ENCODE measurements around the gene DGKA. TPM values are rescaled to one million over a fixed set of nuclear protein-coding genes. Genes with fewer than 3 reads are reported as not detected.

Gene DGKA
- total RNA-seq, 2 donors from 2014 or later, result 81.9 to 168 TPM

GRCh38 chr12:55935738-55936151, 4.8 kb downstream of the DGKA start:
- H3K4me1 Mint-ChIP-seq (ENCODE audit: low read depth in 2 of 2), result peaks cover 37 to 52% of the 10 kb centered on the region in 2 donors
- no peak overlapping the region for H3K4me3 Mint-ChIP-seq
- no peak for DNase-seq (ENCODE audit: low spot score)
- no peaks in the 10 kb centered on the region for H3K27me3 Mint-ChIP-seq
- peak overlapping the region in 1 of 2 donors; percentile 28 for H3K27ac Mint-ChIP-seq
- ATAC-seq, result no peak
- peaks cover 16% of the 10 kb centered on the region for H3K36me3 Mint-ChIP-seq
- no peaks in the 10 kb centered on the region for H3K9me3 Mint-ChIP-seq

- no peak overlapping the region for H3K4me3 Mint-ChIP-seq
- no peak for DNase-seq (ENCODE audit: low spot score)
- no peaks in the 10 kb centered on the region for H3K27me3 Mint-ChIP-seq
- H3K9me3 Mint-ChIP-seq, result no peaks in the 10 kb centered on the region
- ATAC-seq, result no peak
- peaks cover 23 to 34% of the 10 kb centered on the region in 2 donors for H3K4me1 Mint-ChIP-seq (ENCODE audit: low read depth in 2 of 2)
- peaks cover 21% of the 10 kb centered on the region for H3K36me3 Mint-ChIP-seq
- peak overlapping the region in 1 of 2 donors; percentile 49 for H3K27ac Mint-ChIP-seq
Observed at GRCh38 chr12:55937981-55938380, 7.0 kb downstream of the DGKA start.

GRCh38 chr12:55938826-55939501, 8.0 kb downstream of the DGKA start:
- peaks cover 27% of the 10 kb centered on the region for H3K36me3 Mint-ChIP-seq
- DNase-seq (ENCODE audit: low spot score) (no peak), ATAC-seq (no peak)
- peak overlapping the region in 1 of 2 donors; percentile 49 for H3K27ac Mint-ChIP-seq
- H3K4me1 Mint-ChIP-seq (ENCODE audit: low read depth in 2 of 2), result peaks cover 18 to 29% of the 10 kb centered on the region in 2 donors
- no peak overlapping the region for H3K4me3 Mint-ChIP-seq
- H3K9me3 Mint-ChIP-seq, result no peaks in the 10 kb centered on the region
- no peaks in the 10 kb centered on the region for H3K27me3 Mint-ChIP-seq

- DNase-seq (ENCODE audit: low spot score), result peak; percentile 85
- peaks cover 37% of the 10 kb centered on the region for H3K36me3 Mint-ChIP-seq
- peak; percentile 95 for ATAC-seq
- H3K27ac Mint-ChIP-seq, result peak overlapping the region; percentile 19 to 60
- no peak overlapping the region for H3K4me3 Mint-ChIP-seq
- no peaks in the 10 kb centered on the region for H3K27me3 Mint-ChIP-seq
- H3K4me1 Mint-ChIP-seq (ENCODE audit: low read depth in 2 of 2), result peaks cover 16 to 23% of the 10 kb centered on the region in 2 donors
- no peaks in the 10 kb centered on the region for H3K9me3 Mint-ChIP-seq
Observed at GRCh38 chr12:55940065-55940732, 9.2 kb downstream of the DGKA start.

- H3K4me3 Mint-ChIP-seq, result no peak overlapping the region
- H3K9me3 Mint-ChIP-seq, result no peaks in the 10 kb centered on the region
- no peak for DNase-seq (ENCODE audit: low spot score)
- H3K4me1 Mint-ChIP-seq (ENCODE audit: low read depth in 2 of 2), result peaks cover 16 to 23% of the 10 kb centered on the region in 2 donors
- peak overlapping the region in 1 of 2 donors; percentile 0 for H3K27ac Mint-ChIP-seq
- no peak for ATAC-seq
- H3K36me3 Mint-ChIP-seq, result peaks cover 44% of the 10 kb centered on the region
- no peaks in the 10 kb centered on the region for H3K27me3 Mint-ChIP-seq
Observed at GRCh38 chr12:55942055-55942454, 11.1 kb downstream of the DGKA start.

GRCh38 chr12:55942577-55943136, 11.7 kb downstream of the DGKA start:
- Mint-ChIP-seq H3K4me1 (ENCODE audit: low read depth in 2 of 2) (peaks cover 16 to 18% of the 10 kb centered on the region in 2 donors), H3K36me3 (peaks cover 38% of the 10 kb centered on the region)

GRCh38 chr12:55946553-55946952, 15.6 kb downstream of the DGKA start:
- no peaks in the 10 kb centered on the region for H3K4me1 Mint-ChIP-seq (ENCODE audit: low read depth in 2 of 2)
- H3K27ac Mint-ChIP-seq, result peak overlapping the region; percentile 36 to 48
- no peaks in the 10 kb centered on the region for H3K9me3 Mint-ChIP-seq
- DNase-seq (ENCODE audit: low spot score), result no peak
- ATAC-seq, result no peak
- H3K36me3 Mint-ChIP-seq, result peaks cover 42% of the 10 kb centered on the region
- H3K4me3 Mint-ChIP-seq, result no peak overlapping the region
- H3K27me3 Mint-ChIP-seq, result no peaks in the 10 kb centered on the region

More at GRCh38 chr12:55942577-55943136, 11.7 kb downstream of the DGKA start:
- DNase-seq (ENCODE audit: low spot score) (no peak), ATAC-seq (no peak)
- Mint-ChIP-seq H3K4me3 (no peak overlapping the region), H3K27ac (peak overlapping the region in 1 of 2 donors; percentile 0), H3K9me3 (no peaks in the 10 kb centered on the region), H3K27me3 (no peaks in the 10 kb centered on the region)

GRCh38 chr12:55955344-55955743, 24.4 kb downstream of the DGKA start:
- Mint-ChIP-seq H3K4me3 (no peak overlapping the region), H3K9me3 (no peaks in the 10 kb centered on the region), H3K27me3 (no peaks in the 10 kb centered on the region), H3K36me3 (peaks cover 11% of the 10 kb centered on the region), H3K4me1 (ENCODE audit: low read depth in 2 of 2) (no peaks in the 10 kb centered on the region), H3K27ac (no peak overlapping the region)
- no peak for DNase-seq (ENCODE audit: low spot score)
- ATAC-seq, result no peak

GRCh38 chr12:55955800-55956508, 25.0 kb downstream of the DGKA start:
- peaks cover 11% of the 10 kb centered on the region for H3K36me3 Mint-ChIP-seq
- no peaks in the 10 kb centered on the region for H3K27me3 Mint-ChIP-seq
- no peak overlapping the region for H3K4me3 Mint-ChIP-seq
- no peak overlapping the region for H3K27ac Mint-ChIP-seq
- H3K9me3 Mint-ChIP-seq, result no peaks in the 10 kb centered on the region
- H3K4me1 Mint-ChIP-seq (ENCODE audit: low read depth in 2 of 2), result no peaks in the 10 kb centered on the region
- ATAC-seq, result peak in 1 of 2 donors; percentile 28
- no peak for DNase-seq (ENCODE audit: low spot score)

- H3K4me1 Mint-ChIP-seq (ENCODE audit: low read depth in 2 of 2), result no peaks in the 10 kb centered on the region
- peak in 1 of 2 donors; percentile 32 for ATAC-seq
- peaks cover 4% of the 10 kb centered on the region for H3K36me3 Mint-ChIP-seq
- H3K27ac Mint-ChIP-seq, result no peak overlapping the region
- no peak for DNase-seq (ENCODE audit: low spot score)
- H3K27me3 Mint-ChIP-seq, result no peaks in the 10 kb centered on the region
- no peak overlapping the region for H3K4me3 Mint-ChIP-seq
- H3K9me3 Mint-ChIP-seq, result no peaks in the 10 kb centered on the region
Observed at GRCh38 chr12:55957106-55957859, 26.3 kb downstream of the DGKA start.

- no peak for DNase-seq (ENCODE audit: low spot score)
- no peak for ATAC-seq
- Mint-ChIP-seq H3K27me3 (no peaks in the 10 kb centered on the region), H3K4me1 (ENCODE audit: low read depth in 2 of 2) (peaks cover 18 to 28% of the 10 kb centered on the region in 2 donors), H3K27ac (no peak overlapping the region), H3K4me3 (no peak overlapping the region), H3K36me3 (no peaks in the 10 kb centered on the region), H3K9me3 (no peaks in the 10 kb centered on the region)
Observed at GRCh38 chr12:55963760-55964159, 32.8 kb downstream of the DGKA start.

GRCh38 chr12:55965240-55965639, 34.3 kb downstream of the DGKA start:
- peaks cover 18 to 28% of the 10 kb centered on the region in 2 donors for H3K4me1 Mint-ChIP-seq (ENCODE audit: low read depth in 2 of 2)
- no peaks in the 10 kb centered on the region for H3K36me3 Mint-ChIP-seq
- peak overlapping the region; percentile 94 for H3K4me3 Mint-ChIP-seq
- H3K9me3 Mint-ChIP-seq, result no peaks in the 10 kb centered on the region
- H3K27ac Mint-ChIP-seq, result peak overlapping the region; percentile 90 to 95
- ATAC-seq (no peak), DNase-seq (ENCODE audit: low spot score) (no peak)
- H3K27me3 Mint-ChIP-seq, result no peaks in the 10 kb centered on the region

- ATAC-seq (no peak), DNase-seq (ENCODE audit: low spot score) (no peak)
- H3K27ac Mint-ChIP-seq, result peak within 1 kb of the TSS; percentile 90 to 95
- no peaks in the 10 kb centered on the region for H3K36me3 Mint-ChIP-seq
- no peaks in the 10 kb centered on the region for H3K9me3 Mint-ChIP-seq
- peaks cover 18 to 28% of the 10 kb centered on the region in 2 donors for H3K4me1 Mint-ChIP-seq (ENCODE audit: low read depth in 2 of 2)
- peak within 1 kb of the TSS; percentile 94 for H3K4me3 Mint-ChIP-seq
- no peaks in the 10 kb centered on the region for H3K27me3 Mint-ChIP-seq
Observed at GRCh38 chr12:55965941-55966407, 35.0 kb downstream of the DGKA start, which contains the start of gene PMEL. Gene PMEL (minus strand): TSS chr12:55966042. CDS start chr12:55966011, 31 bp downstream.
